Measurements from ENCODE around the gene ADAM17.

GRCh38 chr2:9473308-9473984 is 82.2 kb downstream of the ADAM17 start:
- TF ChIP-seq POLR2A (IDR thresholded peaks at IDR 0.05) (no peak), CTCF (IDR thresholded peaks at IDR 0.05) (no peak), POLR2AphosphoS5 (IDR thresholded peaks at IDR 0.05) (no peak)
